Stimulated activated CD4-positive, alpha-beta T cell treated with anti-CD3 and anti-CD28 coated beads, Interleukin-15, amount 100 ng/mL, for 24 hours (primary cell): ENCODE results near the gene UQCC5.

Source experiments
- DNase-seq: peaks from one replicate; pipeline ENCODE4 v3.0.0-alpha.2; 2020

UQCC5 gene

DNA sequence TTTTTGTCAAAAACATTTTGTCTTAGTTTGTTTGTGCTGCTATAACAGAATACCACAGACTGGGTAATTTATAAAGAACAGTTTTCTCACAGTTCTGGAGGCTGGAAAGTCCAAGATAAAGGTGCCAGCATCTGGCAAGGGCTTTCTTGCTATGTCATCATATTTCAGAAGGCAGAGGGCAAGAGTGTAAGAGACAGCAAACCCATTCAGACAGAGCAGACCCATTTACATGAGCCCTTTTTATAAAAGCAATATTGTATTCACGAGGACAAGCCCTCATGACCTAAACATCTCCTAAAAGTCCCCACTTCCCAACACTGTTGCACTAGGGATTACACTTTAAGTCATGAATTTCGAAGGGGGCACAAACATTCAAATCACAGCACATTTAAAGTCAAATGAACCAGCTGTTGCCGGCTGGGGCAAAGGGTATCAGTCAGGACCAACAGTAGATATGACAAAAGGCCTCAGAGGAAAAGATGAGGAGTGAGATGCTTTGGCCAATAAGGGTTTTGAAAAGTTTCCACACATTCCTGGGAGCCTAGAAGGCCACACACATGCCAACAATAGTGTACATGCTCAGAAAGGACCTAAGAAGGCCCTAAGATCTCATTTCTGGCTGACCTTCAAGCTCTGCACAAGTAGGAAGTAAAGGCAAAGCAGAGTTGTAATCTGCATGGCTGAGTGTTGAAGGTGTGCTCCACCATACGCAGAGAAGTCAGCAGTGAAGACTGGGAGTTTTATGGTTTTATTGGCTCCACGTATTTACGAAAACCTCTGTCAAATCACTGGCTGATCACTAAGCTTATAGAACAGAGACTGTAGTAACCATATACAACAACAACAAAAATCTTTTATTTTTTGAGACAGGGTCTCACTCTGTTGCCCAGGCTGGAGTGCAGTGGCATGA lies 37.9 kb downstream of the UQCC5 start:
- DNase-seq = no peak
